ENCODE results near the gene LRIT2.

Gene LRIT2

GRCh38 chr10:84243759-84244158 is 18.4 kb upstream of the LRIT2 start:
- DNase-seq (ENCODE audit: low read depth in 2 of 3, low spot score in 2 of 3), result no peak

- no peak for DNase-seq (ENCODE audit: low read depth in 2 of 3, low spot score in 2 of 3)
These were observed 15.9 kb upstream of the LRIT2 start, which contains the start of gene LRIT1 for GRCh38 chr10:84241185-84241790. Gene LRIT1 (minus strand): TSS chr10:84241546. CDS start chr10:84241439, 107 bp downstream.

GRCh38 chr10:84238909-84239308 is 13.6 kb upstream of the LRIT2 start:
- DNase-seq (ENCODE audit: low read depth in 2 of 3, low spot score in 2 of 3), result no peak

GRCh38 chr10:84237199-84238051 is 12.1 kb upstream of the LRIT2 start:
- no peak for DNase-seq (ENCODE audit: low read depth in 2 of 3, low spot score in 2 of 3)

GRCh38 chr10:84236807-84237198 is 11.5 kb upstream of the LRIT2 start:
- DNase-seq (ENCODE audit: low read depth in 2 of 3, low spot score in 2 of 3), result no peak

GRCh38 chr10:84235096-84235495 is 9.8 kb upstream of the LRIT2 start:
- no peak for DNase-seq (ENCODE audit: low read depth in 2 of 3, low spot score in 2 of 3)

- DNase-seq (ENCODE audit: low read depth in 2 of 3, low spot score in 2 of 3), result no peak
These were observed 9.1 kb upstream of the LRIT2 start for GRCh38 chr10:84234479-84234878.

- DNase-seq (ENCODE audit: low read depth in 2 of 3, low spot score in 2 of 3), result no peak
These were observed 8.6 kb upstream of the LRIT2 start for GRCh38 chr10:84233940-84234339.

GRCh38 chr10:84232376-84232775 is 7.0 kb upstream of the LRIT2 start:
- no peak for DNase-seq (ENCODE audit: low read depth in 2 of 3, low spot score in 2 of 3)

- no peak for DNase-seq (ENCODE audit: low read depth in 2 of 3, low spot score in 2 of 3)
These were observed 5.0 kb upstream of the LRIT2 start for GRCh38 chr10:84230359-84230758.

- no peak for DNase-seq (ENCODE audit: low read depth in 2 of 3, low spot score in 2 of 3)
These were observed 2.5 kb upstream of the LRIT2 start for GRCh38 chr10:84227810-84228209.

- no peak for DNase-seq (ENCODE audit: low read depth in 2 of 3, low spot score in 2 of 3)
These were observed 1.3 kb upstream of the LRIT2 start for GRCh38 chr10:84226616-84227015.

- DNase-seq (ENCODE audit: low read depth in 2 of 3, low spot score in 2 of 3), result no peak
These were observed 824 bp downstream of the LRIT2 start for GRCh38 chr10:84224411-84225028.

- no peak for DNase-seq (ENCODE audit: low read depth in 2 of 3, low spot score in 2 of 3)
These were observed 3.4 kb downstream of the LRIT2 start for GRCh38 chr10:84221916-84222315.

- no peak for DNase-seq (ENCODE audit: low read depth in 2 of 3, low spot score in 2 of 3)
These were observed 7.6 kb downstream of the LRIT2 start for GRCh38 chr10:84217746-84218145.

- no peak for DNase-seq (ENCODE audit: low read depth in 2 of 3, low spot score in 2 of 3)
These were observed 8.5 kb downstream of the LRIT2 start for GRCh38 chr10:84216834-84217233.

- peak in 1 of 3 experiments; percentile 20 for DNase-seq (ENCODE audit: low read depth in 2 of 3, low spot score in 2 of 3)
These were observed 10.6 kb downstream of the LRIT2 start for GRCh38 chr10:84214612-84215235.

- DNase-seq (ENCODE audit: low read depth in 2 of 3, low spot score in 2 of 3), result no peak
These were observed 11.2 kb downstream of the LRIT2 start for GRCh38 chr10:84214046-84214572.

- DNase-seq (ENCODE audit: low read depth in 2 of 3, low spot score in 2 of 3), result no peak
These were observed 12.3 kb downstream of the LRIT2 start for GRCh38 chr10:84213076-84213475.

GRCh38 chr10:84212014-84212413 is 13.3 kb downstream of the LRIT2 start:
- no peak for DNase-seq (ENCODE audit: low read depth in 2 of 3, low spot score in 2 of 3)

- no peak for DNase-seq (ENCODE audit: low read depth in 2 of 3, low spot score in 2 of 3)
These were observed 13.8 kb downstream of the LRIT2 start for GRCh38 chr10:84211566-84211965.
